ENCODE measurements around the gene ABO.
"Not testable (repeated sequence)": the region's sequence is repeated elsewhere in the genome, so short reads cannot be mapped to it uniquely, and the experiment has no call there.

Gene ABO

GRCh38 chr9:133275105-133276000 is at the start of gene ABO:
ABO (minus strand) TSS chr9:133275201.
- no peak for DNase-seq (ENCODE audit: low spot score)
- TF ChIP-seq CTCF (IDR thresholded peaks at IDR 0.05; ENCODE audit: extremely low read depth, missing control alignments) = no peak

GRCh38 chr9:133323991-133324703 is 49.1 kb upstream of the ABO start:
- no peak for DNase-seq (ENCODE audit: low spot score)
- TF ChIP-seq CTCF (IDR thresholded peaks at IDR 0.05; ENCODE audit: extremely low read depth, missing control alignments) = no peak

- TF ChIP-seq CTCF (IDR thresholded peaks at IDR 0.05; ENCODE audit: extremely low read depth, missing control alignments) = no peak
- DNase-seq (ENCODE audit: low spot score) = no peak
These were observed 48.2 kb upstream of the ABO start for GRCh38 chr9:133323211-133323610.

GRCh38 chr9:133322701-133323100 is 47.7 kb upstream of the ABO start:
- no peak for DNase-seq (ENCODE audit: low spot score)
- no peak for TF ChIP-seq CTCF (IDR thresholded peaks at IDR 0.05; ENCODE audit: extremely low read depth, missing control alignments)

- no peak for TF ChIP-seq CTCF (IDR thresholded peaks at IDR 0.05; ENCODE audit: extremely low read depth, missing control alignments)
- no peak for DNase-seq (ENCODE audit: low spot score)
These were observed 46.5 kb upstream of the ABO start for GRCh38 chr9:133321411-133321935.

GRCh38 chr9:133320421-133320881 is 45.5 kb upstream of the ABO start:
- no peak for TF ChIP-seq CTCF (IDR thresholded peaks at IDR 0.05; ENCODE audit: extremely low read depth, missing control alignments)
- DNase-seq (ENCODE audit: low spot score) = no peak

- DNase-seq (ENCODE audit: low spot score) = not testable (repeated sequence)
These were observed 42.5 kb upstream of the ABO start for GRCh38 chr9:133317551-133317950.
